Stimulated activated CD4-positive, alpha-beta T cell treated with anti-CD3 and anti-CD28 coated beads, Interleukin-12 subunit alpha, Interleukin-12 subunit beta, amount 100 ng/mL, for 4 hours (primary cell): Measurements from ENCODE around the gene SLC16A6.
"Not testable (repeated sequence)": the region's sequence is repeated elsewhere in the genome, so short reads cannot be mapped to it uniquely, and the experiment has no call there.

ENCODE experiments used
- DNase-seq: peaks from one replicate; pipeline ENCODE4 v3.0.0-alpha.2; 2020

Gene SLC16A6

GRCh38 chr17:68246271-68247028 lies 44.5 kb downstream of the SLC16A6 start:
- DNase-seq, result no peak

DNA sequence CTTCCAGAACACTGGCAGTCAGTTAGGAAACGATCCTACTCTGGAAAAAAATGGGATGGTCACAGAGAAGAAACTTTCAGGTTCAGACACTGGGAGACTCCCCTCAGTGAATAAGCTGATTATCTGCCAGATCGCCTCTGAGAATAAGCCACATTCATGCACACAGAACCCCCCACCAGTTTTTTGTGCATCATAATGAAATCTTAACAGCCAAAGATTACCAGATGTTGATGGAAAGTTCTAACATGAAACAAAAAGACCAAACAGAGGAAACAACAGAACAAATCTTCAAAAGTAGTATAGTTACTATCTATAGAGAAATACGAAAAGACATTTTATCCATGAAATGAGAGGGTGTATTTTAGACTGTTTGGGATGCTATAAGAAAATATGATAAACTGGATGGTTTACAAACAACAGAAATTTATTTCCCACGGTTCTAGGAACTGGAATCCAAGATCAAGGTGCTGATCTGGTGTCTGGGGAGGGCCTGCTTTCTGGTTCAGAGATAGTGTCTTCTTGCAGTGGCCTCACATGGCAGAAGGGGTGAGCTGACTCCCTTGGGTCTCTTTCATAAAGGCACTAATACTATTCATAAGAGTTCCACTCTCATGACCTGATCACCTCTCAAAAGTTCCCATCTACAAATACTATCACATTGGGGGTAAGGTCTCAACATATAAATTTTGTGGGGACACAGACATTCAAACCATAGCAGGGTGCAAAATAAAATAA lies 51.1 kb downstream of the SLC16A6 start:
- no peak for DNase-seq

DNA sequence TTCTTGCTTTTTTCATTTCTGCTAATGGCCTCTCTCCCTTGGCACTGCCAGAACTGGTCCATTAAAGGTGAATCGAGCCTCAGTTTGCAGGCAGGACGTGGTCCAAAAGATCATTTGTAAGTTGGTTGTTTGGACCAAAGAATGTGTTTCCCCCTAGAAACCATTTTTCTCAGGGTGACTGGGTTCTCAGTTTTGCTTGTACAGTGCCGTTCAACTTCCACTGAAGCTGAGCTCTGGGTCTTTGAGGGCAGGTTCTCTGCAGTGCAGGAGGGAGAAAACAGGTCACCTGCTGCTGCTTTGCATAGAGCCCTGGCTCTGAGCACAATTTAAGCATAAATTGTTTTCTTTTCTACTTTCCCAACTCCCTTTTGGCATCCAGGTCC lies 52.1 kb downstream of the SLC16A6 start:
- no peak for DNase-seq

DNA sequence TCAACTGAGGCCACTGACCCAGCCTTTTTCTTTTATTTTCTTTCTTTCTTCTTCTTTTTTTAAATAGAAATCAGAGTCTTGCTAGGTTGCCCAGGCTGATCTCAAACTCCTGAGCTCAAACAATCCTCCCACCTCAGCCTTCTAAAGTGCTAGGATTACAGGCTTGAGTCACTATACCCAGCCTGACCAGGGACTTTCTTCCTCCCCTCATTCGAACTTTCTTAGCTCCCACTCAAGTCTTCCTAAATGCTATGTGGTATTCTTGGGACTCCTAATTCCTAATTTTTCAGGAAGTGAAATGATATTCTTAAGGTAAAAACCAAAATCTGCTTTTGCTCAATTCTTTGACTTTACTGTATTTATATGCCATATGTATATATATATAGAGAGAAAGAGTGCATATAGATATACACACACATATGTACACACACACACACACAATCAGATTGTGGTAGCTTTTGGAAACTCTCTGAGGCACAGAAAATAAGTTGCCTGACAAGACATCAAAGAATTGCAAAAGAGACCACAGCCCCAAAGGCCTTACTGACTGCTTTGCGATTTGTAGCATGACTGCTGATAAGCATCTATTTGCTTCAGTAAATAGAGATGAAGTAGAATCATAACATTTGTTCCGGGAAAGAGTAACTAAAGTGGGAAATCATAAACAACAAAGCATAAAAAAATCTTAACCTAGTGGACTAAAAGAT lies 52.6 kb downstream of the SLC16A6 start:
- no peak for DNase-seq

- DNase-seq, result not testable (repeated sequence)
These were observed 53.4 kb downstream of the SLC16A6 start for GRCh38 chr17:68237369-68238163.

- DNase-seq, result not testable (repeated sequence)
These were observed 55.6 kb downstream of the SLC16A6 start for GRCh38 chr17:68235336-68235791.

DNA sequence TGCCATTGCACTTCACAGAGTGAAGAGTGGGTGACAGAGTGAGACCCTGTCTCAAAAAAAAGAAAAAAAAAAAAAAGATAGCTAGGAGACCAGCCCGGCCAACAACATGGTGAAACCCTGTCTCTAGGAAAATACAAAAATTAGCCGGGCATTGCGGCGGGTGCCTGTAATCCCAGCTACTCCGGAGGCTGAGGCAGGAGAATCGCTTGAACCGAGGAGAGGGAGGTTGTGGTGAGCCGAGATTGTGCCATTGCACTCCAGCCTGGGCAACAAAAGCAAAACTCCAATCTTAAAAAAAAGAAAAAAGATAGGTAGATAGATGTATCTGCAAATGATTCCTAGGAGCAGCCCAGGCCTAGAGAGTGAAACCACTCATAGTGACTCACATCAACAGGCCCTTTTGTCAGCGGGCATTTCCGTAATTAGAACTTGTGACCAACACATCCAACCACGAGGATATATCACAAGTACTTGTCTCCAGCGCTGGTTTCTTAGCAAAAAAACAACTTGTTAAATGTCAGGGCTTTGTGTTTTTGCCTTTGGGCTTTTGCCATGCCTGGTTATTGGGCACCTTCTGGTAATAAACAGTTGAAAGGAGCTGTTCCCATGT lies 56.1 kb downstream of the SLC16A6 start:
- not testable (repeated sequence) for DNase-seq

DNA sequence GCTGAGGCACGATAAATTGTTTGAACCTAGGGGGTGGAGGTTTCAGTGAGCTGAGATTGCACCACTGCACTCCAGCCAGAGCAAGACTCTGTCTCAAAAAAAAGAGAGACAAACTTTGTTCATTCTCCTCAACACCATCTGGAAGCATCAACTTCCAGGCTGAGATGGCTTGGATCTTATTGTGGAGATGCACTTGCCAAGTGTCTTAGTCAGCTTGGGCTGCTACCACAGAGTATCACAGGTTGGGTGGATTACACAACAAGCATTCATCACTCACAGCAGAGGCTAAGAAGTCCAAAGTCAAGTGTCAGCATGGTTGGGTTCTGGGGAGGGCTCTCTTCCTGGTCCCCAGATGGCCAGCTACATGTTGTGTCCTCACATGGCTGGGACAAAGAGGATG lies 58.2 kb downstream of the SLC16A6 start:
- not testable (repeated sequence) for DNase-seq

GRCh38 chr17:68231541-68231940 lies 59.4 kb downstream of the SLC16A6 start:
- DNase-seq, result no peak

DNA sequence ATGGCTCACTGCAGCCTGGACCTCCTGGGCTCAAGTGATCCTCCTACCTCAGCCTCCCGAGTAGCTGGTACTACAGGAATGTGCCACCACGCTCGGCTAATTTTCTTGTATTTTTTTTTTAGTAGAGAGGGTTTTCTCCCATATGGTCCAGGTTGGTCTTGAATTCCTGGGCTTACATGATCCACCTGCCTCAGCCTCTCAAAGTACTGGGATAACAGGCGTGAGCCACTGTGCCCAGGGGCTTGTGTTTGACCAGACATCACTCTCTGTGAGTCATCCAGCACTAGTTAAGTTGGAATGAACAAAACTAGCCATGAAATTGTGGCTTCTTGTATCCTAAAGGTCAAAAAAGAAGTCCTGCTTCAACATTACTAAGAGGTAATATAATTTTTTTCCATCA lies 59.8 kb downstream of the SLC16A6 start:
- DNase-seq, result not testable (repeated sequence)

GRCh38 chr17:68229619-68230018 lies 61.3 kb downstream of the SLC16A6 start:
- no peak for DNase-seq

- DNase-seq, result no peak
These were observed 61.9 kb downstream of the SLC16A6 start for GRCh38 chr17:68228817-68229570.

DNA sequence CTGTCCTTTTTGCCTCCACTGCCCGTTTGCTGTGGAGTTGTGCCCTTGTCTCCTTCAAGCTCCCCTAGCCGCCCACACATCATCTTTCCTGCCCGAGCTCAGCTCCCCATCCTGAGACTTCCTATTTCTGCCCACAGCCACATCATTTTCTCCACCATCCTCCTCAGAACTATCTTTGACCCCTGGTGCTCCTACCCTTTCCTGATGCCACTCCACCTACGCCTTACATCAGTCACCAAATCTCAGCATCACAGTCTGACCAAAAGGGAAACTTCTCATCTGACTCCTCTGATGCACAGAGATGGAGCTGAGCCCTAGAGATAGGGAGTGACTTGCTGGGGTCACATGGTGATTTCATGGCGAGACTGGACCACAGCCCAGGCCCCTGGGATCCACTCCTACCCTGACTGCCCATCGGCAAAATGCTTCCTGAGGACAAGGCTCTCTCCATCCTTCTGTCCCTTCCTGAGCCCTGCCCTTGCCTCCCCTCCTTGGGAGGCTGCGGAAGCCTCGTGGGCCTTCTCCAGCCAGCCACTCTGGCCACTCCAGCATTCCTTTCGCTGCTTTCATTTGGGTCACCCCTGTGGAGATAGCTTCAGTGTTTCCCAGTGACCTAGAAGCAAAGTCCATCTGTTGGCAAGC lies 62.8 kb downstream of the SLC16A6 start:
- DNase-seq, result not testable (repeated sequence)

GRCh38 chr17:68225055-68225454 lies 65.9 kb downstream of the SLC16A6 start:
- not testable (repeated sequence) for DNase-seq

- DNase-seq, result no peak
These were observed 68.3 kb downstream of the SLC16A6 start for GRCh38 chr17:68222606-68223005.

- DNase-seq, result no peak
These were observed 69.1 kb downstream of the SLC16A6 start for GRCh38 chr17:68221786-68222185.

- DNase-seq, result not testable (repeated sequence)
These were observed 70.1 kb downstream of the SLC16A6 start for GRCh38 chr17:68220786-68221185.

DNA sequence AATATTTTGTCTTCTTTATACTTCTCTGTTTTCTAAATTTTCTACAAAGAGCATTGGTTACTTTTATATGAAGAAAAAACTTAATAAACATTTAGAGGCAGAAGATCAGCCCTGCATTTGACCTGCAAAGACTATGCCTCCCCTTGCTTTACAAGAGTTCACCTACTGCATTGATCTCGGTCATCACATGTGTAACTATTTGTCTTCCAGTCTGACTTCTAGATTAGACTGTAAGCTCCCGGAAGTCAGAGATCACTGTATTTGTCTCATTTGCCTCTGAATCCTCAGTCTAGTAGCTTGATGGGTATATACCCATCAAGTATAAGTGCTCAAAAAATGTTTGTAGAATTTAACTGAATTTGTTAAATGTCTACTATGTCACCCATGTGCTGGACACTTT lies 70.7 kb downstream of the SLC16A6 start:
- not testable (repeated sequence) for DNase-seq

GRCh38 chr17:68219429-68219828 lies 71.5 kb downstream of the SLC16A6 start:
- not testable (repeated sequence) for DNase-seq
